Right renal cortex interstitium (tissue), 3 donors: Measurements from ENCODE around the gene APLP1. TPM values are rescaled to one million over a fixed set of nuclear protein-coding genes. Genes with fewer than 3 reads are reported as not detected.

ENCODE experiments used
- polyA plus RNA-seq, 3 donors: library from polyadenylated mRNA; unstranded; fragments of 120-200 nt; gene quantifications; one replicate each; pipeline ENCODE4 v1.2.1, GENCODE V29; 2013; ENCODE audit not compliant: insufficient read length in 3 of 3

The APLP1 gene
- polyA plus RNA-seq, 3 donors, result 17.7 to 25.0 (median 23.4) TPM

Other genes with a start within 250 kb of the APLP1 start
- gene RBM42, start 239.5 kb upstream of the APLP1 start, polyA plus RNA-seq, result 10 to 100 TPM; 54.6 to 65.5 (median 55.0) TPM
- 1 to 10 TPM in 1 of 3 donors, under 1 TPM in 2; 0.74 to 1.3 (median 0.75) TPM for gene ETV2, start 226.8 kb upstream of the APLP1 start, polyA plus RNA-seq
- gene COX6B1, start 220.3 kb upstream of the APLP1 start, polyA plus RNA-seq, result 100 to 1,000 TPM; 394 to 408 (median 402) TPM
- 10 to 100 TPM in 2 of 3 donors, under 1 TPM in 1; 0.12 to 18.6 (median 13.4) TPM for gene UPK1A, start 202.1 kb upstream of the APLP1 start, polyA plus RNA-seq
- gene ZBTB32, start 164.0 kb upstream of the APLP1 start, polyA plus RNA-seq, result under 1 TPM in 2 of 3 donors, not detected in 1; 0.25 to 0.37 TPM
- 10 to 100 TPM; 24.8 to 26.6 (median 25.4) TPM for gene KMT2B, start 150.6 kb upstream of the APLP1 start, polyA plus RNA-seq
- gene IGFLR1, start 126.1 kb upstream of the APLP1 start, polyA plus RNA-seq, result 1 to 10 TPM; 1.8 to 2.7 (median 2.7) TPM
- 10 to 100 TPM; 15.2 to 20.9 (median 17.2) TPM for gene U2AF1L4, start 123.2 kb upstream of the APLP1 start, polyA plus RNA-seq
- 10 to 100 TPM; 55.6 to 62.0 (median 59.6) TPM for gene PSENEN, start 122.9 kb upstream of the APLP1 start, polyA plus RNA-seq
- 10 to 100 TPM; 11.3 to 11.7 (median 11.6) TPM for gene LIN37, start 120.0 kb upstream of the APLP1 start, polyA plus RNA-seq
- 10 to 100 TPM; 17.5 to 21.5 (median 18.7) TPM for gene HSPB6, start 111.5 kb upstream of the APLP1 start, polyA plus RNA-seq
- 10 to 100 TPM; 12.9 to 14.7 (median 14.5) TPM for gene PROSER3, start 110.4 kb upstream of the APLP1 start, polyA plus RNA-seq
- gene ARHGAP33, start 93.0 kb upstream of the APLP1 start, polyA plus RNA-seq, result 10 to 100 TPM; 11.0 to 16.1 (median 12.5) TPM
- 10 to 100 TPM; 21.0 to 30.4 (median 24.1) TPM for gene PRODH2, start 55.7 kb upstream of the APLP1 start, polyA plus RNA-seq
- 100 to 1,000 TPM; 111 to 126 (median 124) TPM for gene NPHS1, start 16.1 kb upstream of the APLP1 start, polyA plus RNA-seq
- gene KIRREL2, start 11.7 kb upstream of the APLP1 start, polyA plus RNA-seq, result 10 to 100 TPM in 1 of 3 donors, 1 to 10 TPM in 2; 8.8 to 10.4 (median 9.3) TPM
- 1 to 10 TPM; 2.0 to 2.6 (median 2.2) TPM for gene NFKBID, start 32.0 kb downstream of the APLP1 start, polyA plus RNA-seq
- 1 to 10 TPM; 2.7 to 3.2 (median 2.8) TPM for gene HCST, start 34.0 kb downstream of the APLP1 start, polyA plus RNA-seq
- gene TYROBP, start 39.7 kb downstream of the APLP1 start, polyA plus RNA-seq, result 10 to 100 TPM in 2 of 3 donors, 1 to 10 TPM in 1; 6.3 to 10.5 (median 10.3) TPM
- gene LRFN3, start 67.8 kb downstream of the APLP1 start, polyA plus RNA-seq, result 1 to 10 TPM; 7.1 to 8.3 (median 7.4) TPM
- 10 to 100 TPM; 11.2 to 12.0 (median 11.7) TPM for gene SDHAF1, start 126.6 kb downstream of the APLP1 start, polyA plus RNA-seq
- 10 to 100 TPM in 1 of 3 donors, 1 to 10 TPM in 2; 9.8 to 10.1 (median 9.9) TPM for gene SYNE4, start 140.2 kb downstream of the APLP1 start, polyA plus RNA-seq
- gene ALKBH6, start 145.6 kb downstream of the APLP1 start, polyA plus RNA-seq, result 10 to 100 TPM; 13.7 to 15.9 (median 15.5) TPM
- 10 to 100 TPM; 47.2 to 49.8 (median 48.5) TPM for gene CLIP3, start 164.3 kb downstream of the APLP1 start, polyA plus RNA-seq
- 10 to 100 TPM in 1 of 3 donors, 1 to 10 TPM in 2; 8.7 to 10.8 (median 9.3) TPM for gene THAP8, start 185.7 kb downstream of the APLP1 start, polyA plus RNA-seq
- gene WDR62, start 186.3 kb downstream of the APLP1 start, polyA plus RNA-seq, result 1 to 10 TPM; 4.0 to 4.7 (median 4.1) TPM
- gene OVOL3, start 242.6 kb downstream of the APLP1 start, polyA plus RNA-seq, result not detected
- gene POLR2I, start 246.3 kb downstream of the APLP1 start, polyA plus RNA-seq, result 10 to 100 TPM; 39.8 to 51.8 (median 50.1) TPM
- gene TBCB, start 246.9 kb downstream of the APLP1 start, polyA plus RNA-seq, result 100 to 1,000 TPM; 110 to 122 (median 112) TPM